ENCODE results near the gene ING4.

- TF ChIP-seq CTCF (conservative IDR thresholded peaks at IDR 0.05; ENCODE audit: low read depth, low read length) (no peak), SMC3 (IDR thresholded peaks at IDR 0.05; ENCODE audit: low read depth, low read length) (no peak), RFX5 (IDR thresholded peaks at IDR 0.05; ENCODE audit: low read depth, low read length) (no peak), POLR2A (IDR thresholded peaks at IDR 0.05; ENCODE audit: low read depth, low read length) (no peak), MXI1 (IDR thresholded peaks at IDR 0.05; ENCODE audit: borderline replicate concordance, low read depth, low read length) (no peak)
- TF ChIP-seq, protein P1, sequence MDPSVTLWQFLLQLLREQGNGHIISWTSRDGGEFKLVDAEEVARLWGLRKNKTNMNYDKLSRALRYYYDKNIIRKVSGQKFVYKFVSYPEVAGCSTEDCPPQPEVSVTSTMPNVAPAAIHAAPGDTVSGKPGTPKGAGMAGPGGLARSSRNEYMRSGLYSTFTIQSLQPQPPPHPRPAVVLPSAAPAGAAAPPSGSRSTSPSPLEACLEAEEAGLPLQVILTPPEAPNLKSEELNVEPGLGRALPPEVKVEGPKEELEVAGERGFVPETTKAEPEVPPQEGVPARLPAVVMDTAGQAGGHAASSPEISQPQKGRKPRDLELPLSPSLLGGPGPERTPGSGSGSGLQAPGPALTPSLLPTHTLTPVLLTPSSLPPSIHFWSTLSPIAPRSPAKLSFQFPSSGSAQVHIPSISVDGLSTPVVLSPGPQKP (IDR thresholded peaks at IDR 0.05; ENCODE audit: borderline replicate concordance, low read depth, low read length): no peak
Measured at GRCh38 chr12:6603095-6603567, 59.8 kb downstream of the ING4 start.
